NCI-H2029 treated with DMSO at 0.1 percent for 48 hours (cell line): Measurements from ENCODE around the gene IDH3B.

Experiments used
- DNase-seq: peaks from one replicate; lab custom pipeline; 2025; lab: John Stamatoyannopoulos, UW

IDH3B gene

DNA sequence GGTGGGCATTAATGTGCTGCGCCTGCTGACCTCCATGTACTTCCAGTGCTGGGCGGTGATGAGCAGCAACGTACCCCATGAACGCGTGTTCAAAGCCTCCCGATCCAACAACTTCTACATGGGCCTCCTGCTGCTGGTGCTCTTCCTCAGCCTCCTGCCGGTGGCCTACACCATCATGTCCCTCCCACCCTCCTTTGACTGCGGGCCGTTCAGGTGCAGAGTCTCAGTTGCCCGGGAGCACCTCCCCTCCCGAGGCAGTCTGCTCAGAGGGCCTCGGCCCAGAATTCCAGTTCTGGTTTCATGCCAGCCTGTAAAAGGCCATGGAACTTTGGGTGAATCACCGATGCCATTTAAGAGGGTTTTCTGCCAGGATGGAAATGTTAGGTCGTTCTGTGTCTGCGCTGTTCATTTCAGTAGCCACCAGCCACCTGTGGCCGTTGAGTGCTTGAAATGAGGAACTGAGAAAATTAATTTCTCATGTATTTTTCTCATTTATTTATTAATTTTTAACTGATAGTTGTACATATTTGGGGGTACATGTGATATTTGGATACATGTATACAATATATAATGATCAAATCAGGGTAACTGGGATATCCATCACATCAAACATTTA is 46.8 kb downstream of the IDH3B start:
- DNase-seq: no peak

DNA sequence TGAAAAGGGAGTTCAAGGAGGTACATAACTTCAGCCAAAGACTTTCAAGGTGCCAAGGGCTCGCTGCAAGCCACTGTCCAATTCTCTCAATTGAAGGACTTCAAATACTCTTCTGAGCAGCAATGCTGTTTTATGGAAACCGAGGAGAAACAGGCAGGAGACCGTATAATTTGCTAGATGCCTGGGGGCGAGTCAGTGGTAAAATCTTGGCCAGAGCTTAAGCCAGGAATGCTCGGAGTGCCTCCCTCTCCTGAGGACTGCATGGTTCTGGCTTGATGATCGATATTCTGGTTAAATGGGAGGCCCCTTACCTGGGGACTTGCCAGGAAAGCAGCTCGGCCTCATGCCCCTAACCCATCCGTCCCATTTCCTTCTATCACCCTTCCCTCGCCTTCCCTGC is 47.4 kb downstream of the IDH3B start:
- DNase-seq: no peak

DNA sequence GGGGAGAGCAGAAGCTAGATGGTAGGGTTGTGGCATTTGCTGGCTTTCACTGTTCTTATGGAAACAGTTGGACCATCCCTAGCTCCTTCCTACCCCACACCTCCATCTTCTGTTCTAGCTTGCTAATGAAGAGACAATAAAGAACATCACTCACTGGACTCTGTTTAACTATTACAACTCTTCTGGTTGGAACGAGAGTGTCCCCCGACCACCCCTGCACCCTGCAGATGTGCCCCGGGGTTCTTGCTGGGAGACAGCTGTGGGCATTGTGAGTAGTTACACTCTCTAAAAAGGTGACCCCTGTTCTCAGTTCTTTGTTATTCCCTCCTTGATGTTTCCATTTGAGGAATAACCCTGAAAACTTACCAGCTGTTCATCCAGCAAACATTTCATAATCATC is 51.9 kb downstream of the IDH3B start:
- no peak for DNase-seq

DNA sequence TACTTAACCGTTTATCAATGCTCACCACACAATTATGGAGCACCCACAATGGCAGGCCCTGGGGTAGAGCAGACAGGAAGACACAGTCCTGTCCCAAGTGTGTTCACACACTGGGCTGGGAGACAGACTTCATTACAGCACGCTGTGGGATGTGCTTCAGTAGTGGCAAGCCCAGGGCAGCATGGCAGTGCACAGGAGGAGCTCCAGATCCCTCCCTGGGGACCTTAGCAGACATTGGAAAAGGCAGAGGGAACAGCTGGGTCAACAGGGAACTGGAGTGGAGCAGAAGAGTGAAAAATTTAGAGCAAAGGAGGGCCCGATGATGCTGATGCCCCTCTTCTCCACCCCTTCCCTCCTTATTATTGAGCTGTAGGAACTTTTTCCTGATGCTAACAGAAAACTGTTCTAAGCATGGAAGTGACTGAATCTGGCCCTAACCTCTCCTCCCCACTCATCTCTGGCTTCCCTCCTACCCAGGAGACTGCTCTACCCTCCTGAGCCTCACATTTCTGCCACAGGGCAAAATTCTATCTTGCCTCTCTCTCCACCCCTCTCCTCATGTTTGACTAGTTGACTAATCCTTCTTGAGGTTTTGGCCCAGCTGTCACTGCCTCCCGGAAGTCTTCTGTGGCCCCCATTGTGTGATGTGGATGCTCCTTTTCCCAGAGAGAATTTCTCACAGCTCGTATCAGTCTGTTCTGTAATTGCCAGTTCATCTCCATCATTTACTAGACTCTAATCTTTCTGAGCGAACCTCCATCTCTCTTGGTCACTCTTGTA is 52.9 kb downstream of the IDH3B start:
- no peak for DNase-seq

DNA sequence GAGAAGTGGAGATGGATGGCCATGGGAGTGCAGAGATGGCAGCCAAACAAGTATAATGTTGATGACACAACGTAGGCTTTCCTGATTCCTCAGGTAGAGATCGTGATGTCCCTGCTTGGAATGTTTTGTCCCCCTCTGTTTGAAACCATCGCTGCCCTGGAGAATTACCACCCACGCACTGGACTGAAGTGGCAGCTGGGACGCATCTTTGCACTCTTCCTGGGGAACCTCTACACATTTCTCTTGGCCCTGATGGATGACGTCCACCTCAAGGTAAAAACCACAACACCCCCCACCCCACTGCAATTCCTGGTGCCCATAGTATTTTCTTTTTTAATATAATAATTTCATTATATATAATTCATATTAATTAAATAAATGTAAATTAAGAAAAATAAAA is 53.7 kb downstream of the IDH3B start:
- no peak for DNase-seq
